ENCODE results near the gene EIF1.
A peak's percentile ranks its signal among the peaks of the same experiment; 100 is the strongest.

Gene EIF1

GRCh38 chr17:41734139-41734948 lies 45.7 kb downstream of the EIF1 start, which contains the start of gene HAP1:
Gene HAP1, minus strand, starts transcription at chr17:41734643. Its CDS starts 9 bp downstream, at chr17:41734634.
- DNase-seq (ENCODE audit: low read depth in 3 of 3, low spot score in 1 of 3) = no peak

- no peak for DNase-seq (ENCODE audit: low read depth in 3 of 3, low spot score in 1 of 3)
These were observed 46.2 kb downstream of the EIF1 start for GRCh38 chr17:41734949-41735313.

- DNase-seq (ENCODE audit: low read depth in 3 of 3, low spot score in 1 of 3) = no peak
These were observed 47.1 kb downstream of the EIF1 start for GRCh38 chr17:41735744-41736143.

GRCh38 chr17:41736983-41737679 lies 48.4 kb downstream of the EIF1 start:
- no peak for DNase-seq (ENCODE audit: low read depth in 3 of 3, low spot score in 1 of 3)

GRCh38 chr17:41737680-41738023 lies 49.0 kb downstream of the EIF1 start:
- DNase-seq (ENCODE audit: low read depth in 3 of 3, low spot score in 1 of 3) = no peak

- DNase-seq (ENCODE audit: low read depth in 3 of 3, low spot score in 1 of 3) = peak; percentile 56 to 72 (median 67)
These were observed 49.6 kb downstream of the EIF1 start for GRCh38 chr17:41738077-41738800.

GRCh38 chr17:41738801-41739112 lies 50.1 kb downstream of the EIF1 start:
- DNase-seq (ENCODE audit: low read depth in 3 of 3, low spot score in 1 of 3) = no peak

- DNase-seq (ENCODE audit: low read depth in 3 of 3, low spot score in 1 of 3) = no peak
These were observed 51.1 kb downstream of the EIF1 start for GRCh38 chr17:41739661-41740352.

GRCh38 chr17:41740506-41740905 lies 51.8 kb downstream of the EIF1 start:
- no peak for DNase-seq (ENCODE audit: low read depth in 3 of 3, low spot score in 1 of 3)

- no peak for DNase-seq (ENCODE audit: low read depth in 3 of 3, low spot score in 1 of 3)
These were observed 53.0 kb downstream of the EIF1 start for GRCh38 chr17:41741709-41742108.
